ENCODE data around the gene SIX2.

The SIX2 gene

DNA sequence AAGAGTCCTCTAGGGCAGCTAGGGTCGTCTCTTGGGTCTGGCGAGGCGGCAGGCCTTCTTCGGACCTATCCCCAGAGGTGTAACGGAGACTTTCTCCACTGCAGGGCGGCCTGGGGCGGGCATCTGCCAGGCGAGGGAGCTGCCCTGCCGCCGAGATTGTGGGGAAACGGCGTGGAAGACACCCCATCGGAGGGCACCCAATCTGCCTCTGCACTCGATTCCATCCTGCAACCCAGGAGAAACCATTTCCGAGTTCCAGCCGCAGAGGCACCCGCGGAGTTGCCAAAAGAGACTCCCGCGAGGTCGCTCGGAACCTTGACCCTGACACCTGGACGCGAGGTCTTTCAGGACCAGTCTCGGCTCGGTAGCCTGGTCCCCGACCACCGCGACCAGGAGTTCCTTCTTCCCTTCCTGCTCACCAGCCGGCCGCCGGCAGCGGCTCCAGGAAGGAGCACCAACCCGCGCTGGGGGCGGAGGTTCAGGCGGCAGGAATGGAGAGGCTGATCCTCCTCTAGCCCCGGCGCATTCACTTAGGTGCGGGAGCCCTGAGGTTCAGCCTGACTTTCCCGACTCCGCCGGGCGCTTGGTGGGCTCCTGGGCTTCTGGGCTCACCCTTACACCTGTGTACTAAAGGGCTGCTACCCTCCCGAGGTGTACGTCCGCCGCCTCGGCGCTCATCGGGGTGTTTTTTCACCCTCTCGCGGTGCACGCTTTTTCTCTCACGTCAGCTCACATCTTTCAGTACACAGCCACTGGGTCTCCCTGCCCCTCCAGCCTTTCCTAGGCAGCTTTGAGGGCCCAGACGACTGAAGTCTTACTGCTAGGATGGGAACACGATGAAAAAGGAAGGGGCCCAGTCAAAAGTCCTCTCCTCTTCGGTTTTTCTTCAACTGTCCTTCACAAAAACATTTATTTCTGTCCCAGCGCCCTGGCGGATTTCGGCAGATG lies 8.1 kb downstream of the SIX2 start:
- no peak for DNase-seq

- DNase-seq = no peak
Observed at GRCh38 chr2:45000341-45000901, 8.8 kb downstream of the SIX2 start.

DNA sequence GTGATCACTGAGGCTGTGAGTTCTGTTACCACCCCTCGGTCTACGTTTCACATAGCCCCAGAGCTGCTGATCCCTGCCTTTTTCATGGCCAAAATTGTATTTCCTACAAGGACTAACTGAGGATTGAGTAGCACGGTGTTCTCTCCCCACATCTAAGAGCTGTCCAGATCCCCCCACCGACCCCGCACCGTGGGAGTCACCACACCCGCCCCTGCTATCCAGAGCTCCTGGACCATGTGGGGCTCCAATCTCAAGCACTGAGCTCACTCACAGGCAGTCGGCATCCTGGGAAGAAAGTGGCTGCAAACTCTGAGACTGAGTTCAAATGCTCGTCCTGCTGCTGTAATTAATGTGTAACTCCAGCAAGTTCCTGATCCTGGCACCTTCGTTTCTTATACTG lies 9.7 kb downstream of the SIX2 start:
- DNase-seq = no peak

GRCh38 chr2:44997963-44998362 lies 11.3 kb downstream of the SIX2 start:
- no peak for DNase-seq

- DNase-seq = no peak
Observed at GRCh38 chr2:44996356-44996755, 12.9 kb downstream of the SIX2 start.

DNA sequence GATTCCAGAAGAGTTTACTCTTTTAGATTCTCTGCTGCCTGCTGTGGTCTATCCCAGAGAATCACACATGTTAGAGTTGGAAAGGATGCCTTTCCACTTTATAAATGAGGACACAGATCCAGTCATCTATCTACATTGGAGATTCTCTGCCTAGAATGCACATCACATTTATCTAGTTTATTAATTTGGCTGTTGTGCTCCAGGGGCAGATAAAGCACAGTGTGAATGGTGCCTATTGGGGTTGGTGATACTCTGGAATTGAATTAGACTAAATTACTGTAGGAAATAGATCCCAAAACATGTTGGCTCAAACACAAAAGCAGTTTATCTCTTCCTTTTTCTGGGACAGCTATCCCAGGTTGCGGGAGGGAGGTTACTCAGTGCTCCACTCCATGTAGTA lies 14.9 kb downstream of the SIX2 start:
- no peak for DNase-seq

- DNase-seq = no peak
Observed at GRCh38 chr2:44989176-44989575, 20.1 kb downstream of the SIX2 start.

DNA sequence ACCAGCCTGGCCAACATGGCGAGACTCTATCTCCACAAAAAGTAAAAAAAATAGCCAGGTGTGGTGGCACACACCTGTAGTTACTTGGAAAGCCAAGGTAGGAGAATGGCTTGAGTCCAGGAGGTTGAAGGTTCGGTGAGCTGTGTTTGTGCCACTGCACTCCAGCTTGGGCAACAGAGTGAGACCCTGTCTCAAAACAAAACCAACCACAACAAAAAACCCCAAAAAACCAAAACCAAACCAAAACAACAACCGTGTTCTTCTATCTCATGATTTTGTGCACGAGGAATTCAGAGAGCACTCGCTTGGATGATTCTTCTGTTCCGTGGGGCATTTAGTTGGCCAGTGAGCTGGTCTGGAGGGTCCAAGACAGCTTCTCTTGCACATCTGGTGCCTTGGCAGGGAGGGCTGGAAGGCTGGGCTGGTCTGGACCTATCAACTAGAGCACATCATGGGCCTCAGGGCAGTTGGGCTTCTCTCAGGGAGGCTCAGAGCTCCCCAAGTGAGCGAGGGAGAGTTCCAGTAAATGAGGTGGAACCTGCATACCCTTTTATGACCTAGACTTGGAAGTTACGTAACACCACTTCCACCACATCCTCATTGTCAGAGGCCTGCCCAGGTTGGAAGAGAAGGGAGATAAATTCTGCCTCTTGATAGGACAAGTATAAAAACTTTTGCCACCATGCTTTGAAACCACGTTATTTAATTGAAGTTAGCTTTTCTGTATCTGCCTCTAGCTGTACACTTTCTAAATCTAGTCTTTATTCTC lies 25.2 kb downstream of the SIX2 start:
- no peak for DNase-seq

GRCh38 chr2:44981714-44982108 lies 27.5 kb downstream of the SIX2 start:
- peak; percentile 58 for DNase-seq

- no peak for DNase-seq
Observed at GRCh38 chr2:44980751-44981713, 28.2 kb downstream of the SIX2 start.

GRCh38 chr2:44979581-44979980 lies 29.7 kb downstream of the SIX2 start:
- DNase-seq = no peak

DNA sequence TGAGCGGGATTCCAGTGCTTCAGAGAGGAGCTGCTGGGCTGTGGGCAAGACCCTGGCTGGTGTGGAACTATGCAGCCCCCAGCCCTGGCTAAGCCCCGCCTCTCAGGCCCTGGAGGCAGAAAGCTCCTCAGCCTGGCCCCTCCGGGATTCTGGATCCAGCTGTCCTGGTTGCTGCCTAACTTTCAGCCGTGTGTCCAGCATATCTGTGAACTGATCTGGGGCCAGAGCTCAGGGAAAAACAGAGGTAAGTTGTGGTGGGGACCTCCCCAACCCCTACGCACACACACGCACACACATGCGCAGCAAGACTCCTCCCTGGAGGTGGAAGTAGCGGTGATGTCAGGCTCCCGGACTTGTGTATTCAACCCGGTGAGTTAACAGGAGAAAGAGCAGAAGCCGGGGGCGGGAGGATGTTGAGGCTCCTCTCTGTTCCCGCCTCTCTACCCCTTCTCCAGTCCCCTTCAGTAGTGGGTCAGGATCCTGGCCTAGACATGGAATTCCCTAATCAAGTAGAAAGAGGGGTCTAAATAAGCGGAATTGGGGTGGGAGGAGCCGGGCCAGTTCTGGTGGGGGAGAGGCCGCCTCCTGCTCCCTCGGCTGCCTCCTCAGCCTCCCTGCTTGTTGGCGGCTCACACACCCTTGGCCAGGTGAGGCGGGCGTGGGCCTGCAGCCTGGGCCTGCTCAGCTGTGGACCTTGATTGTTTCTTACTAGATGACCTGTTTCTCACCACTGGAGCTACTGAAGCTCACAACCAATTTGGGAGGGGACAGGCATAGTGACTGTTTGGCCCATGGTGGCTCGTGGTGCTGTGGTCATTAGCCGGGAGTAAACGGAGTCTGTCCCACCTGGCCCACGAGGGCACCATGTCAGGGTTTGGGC lies 33.4 kb downstream of the SIX2 start:
- no peak for DNase-seq

DNA sequence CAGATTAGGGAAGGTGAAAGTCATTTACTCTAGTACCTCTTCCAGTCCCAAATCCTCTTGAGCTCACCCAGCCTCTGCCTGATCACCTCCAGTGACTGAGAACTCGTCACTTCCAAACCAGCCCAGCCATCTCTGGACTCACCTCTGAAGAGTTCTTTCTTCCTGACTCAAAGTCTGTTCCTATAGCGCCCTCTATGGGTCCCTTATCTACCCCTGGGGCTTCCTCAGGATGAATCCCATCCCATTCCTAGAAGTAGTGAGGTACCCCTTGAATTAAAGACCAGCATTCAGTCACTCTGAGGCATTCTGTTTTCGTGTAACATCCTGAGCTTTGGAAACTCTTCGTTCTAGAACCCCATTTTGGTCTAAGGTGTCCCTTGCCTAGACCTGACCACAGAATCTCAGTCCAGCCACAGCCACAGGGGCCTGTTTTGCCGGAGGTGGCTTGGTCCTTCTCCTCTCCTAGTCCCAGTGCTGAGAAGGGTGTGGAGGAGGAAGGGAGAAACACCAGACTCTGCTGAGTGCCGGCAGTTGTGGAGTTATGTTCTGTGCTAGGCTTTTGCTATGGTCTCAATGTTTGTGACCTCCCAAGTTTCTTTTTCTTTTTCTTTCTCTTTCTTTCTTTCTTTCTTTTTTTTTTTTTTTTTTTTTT lies 35.1 kb downstream of the SIX2 start:
- peak; percentile 71 for DNase-seq

- no peak for DNase-seq
Observed at GRCh38 chr2:44972771-44973535, 36.3 kb downstream of the SIX2 start.

GRCh38 chr2:44970846-44971450 lies 38.3 kb downstream of the SIX2 start:
- DNase-seq = no peak

GRCh38 chr2:44969936-44970335 lies 39.3 kb downstream of the SIX2 start:
- DNase-seq = no peak

GRCh38 chr2:44967727-44968432 lies 41.4 kb downstream of the SIX2 start:
- no peak for DNase-seq

DNA sequence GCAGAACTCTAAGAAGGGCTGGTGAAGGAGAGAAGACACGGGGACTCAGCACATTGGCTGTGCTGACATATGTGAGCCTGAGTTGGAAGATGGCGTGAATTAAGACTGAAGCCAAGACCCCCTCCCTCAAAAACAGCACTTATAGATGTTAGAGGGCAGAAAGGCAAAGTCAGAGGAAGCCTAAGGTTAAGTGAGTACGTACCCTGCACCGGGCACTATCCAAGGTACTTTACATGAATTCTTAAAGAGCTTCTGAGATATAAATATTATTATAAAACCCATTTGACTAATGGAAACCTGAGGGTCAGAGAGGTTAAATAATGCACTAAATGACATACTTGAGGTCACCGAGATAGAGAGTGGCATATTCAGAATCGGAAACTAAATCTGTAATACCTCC lies 42.2 kb downstream of the SIX2 start:
- DNase-seq = no peak

DNA sequence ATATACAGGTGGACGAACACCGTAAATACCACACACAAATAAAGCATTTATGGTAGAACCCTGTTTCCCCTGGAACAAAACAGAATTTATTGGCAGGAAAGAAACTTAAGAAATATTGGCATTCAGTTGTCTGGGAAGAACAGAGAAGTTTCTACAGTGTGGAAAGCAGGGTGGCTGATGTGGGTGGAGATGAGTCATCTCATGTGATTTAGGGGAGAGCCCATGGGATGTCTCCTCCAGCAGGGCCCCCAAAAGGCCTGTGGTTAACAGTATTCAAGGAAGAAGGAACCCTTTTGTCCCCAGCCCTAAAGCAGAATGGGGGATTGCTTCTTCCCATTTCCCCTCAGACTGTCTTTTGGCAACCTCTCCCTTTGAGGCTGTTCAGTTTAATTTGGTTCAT lies 43.6 kb downstream of the SIX2 start:
- peak; percentile 85 for DNase-seq

Measured in inflammatory macrophage treated with lipopolysaccharide for 4 hours (primary cell).